GM19438 (cell line): ENCODE data around the gene TLK2.
"Not testable (repeated sequence)": the region's sequence is repeated elsewhere in the genome, so short reads cannot be mapped to it uniquely, and the experiment has no call there.

Experiments used
- ATAC-seq: cut with Tn5 transposase; IDR thresholded peaks from one replicate; pipeline ENCODE4 v1.9.1; 2021; ENCODE audit warnings: low read depth; ENCODE audit not compliant: unreplicated experiment

TLK2 gene

GRCh38 chr17:62552851-62553659 is 74.4 kb downstream of the TLK2 start:
- peak; percentile 82 for ATAC-seq

GRCh38 chr17:62557532-62557931 is 78.9 kb downstream of the TLK2 start:
- not testable (repeated sequence) for ATAC-seq

GRCh38 chr17:62558941-62559340 is 80.3 kb downstream of the TLK2 start:
- ATAC-seq, result not testable (repeated sequence)

- not testable (repeated sequence) for ATAC-seq
These were observed 82.3 kb downstream of the TLK2 start for GRCh38 chr17:62560971-62561370.

GRCh38 chr17:62562656-62563055 is 84.0 kb downstream of the TLK2 start:
- no peak for ATAC-seq

- no peak for ATAC-seq
These were observed 87.2 kb downstream of the TLK2 start for GRCh38 chr17:62565817-62566216.

- no peak for ATAC-seq
These were observed 88.5 kb downstream of the TLK2 start for GRCh38 chr17:62566996-62567578.

GRCh38 chr17:62572488-62572887 is 93.9 kb downstream of the TLK2 start:
- ATAC-seq, result no peak

GRCh38 chr17:62572888-62573401 is 94.3 kb downstream of the TLK2 start:
- ATAC-seq, result no peak

GRCh38 chr17:62573480-62574117 is 95.0 kb downstream of the TLK2 start:
- ATAC-seq, result no peak

GRCh38 chr17:62576382-62576781 is 97.8 kb downstream of the TLK2 start:
- no peak for ATAC-seq

- no peak for ATAC-seq
These were observed 100.3 kb downstream of the TLK2 start for GRCh38 chr17:62578757-62579487.

GRCh38 chr17:62580947-62581346 is 102.3 kb downstream of the TLK2 start:
- no peak for ATAC-seq

GRCh38 chr17:62581764-62582163 is 103.1 kb downstream of the TLK2 start:
- no peak for ATAC-seq

- no peak for ATAC-seq
These were observed 108.9 kb downstream of the TLK2 start for GRCh38 chr17:62587554-62587953.

- ATAC-seq, result no peak
These were observed 109.5 kb downstream of the TLK2 start for GRCh38 chr17:62588109-62588508.

GRCh38 chr17:62591333-62591732 is 112.7 kb downstream of the TLK2 start:
- no peak for ATAC-seq

- not testable (repeated sequence) for ATAC-seq
These were observed 113.2 kb downstream of the TLK2 start for GRCh38 chr17:62591822-62592221.

- ATAC-seq, result no peak
These were observed 113.9 kb downstream of the TLK2 start for GRCh38 chr17:62592341-62593099.

GRCh38 chr17:62595484-62595883 is 116.9 kb downstream of the TLK2 start:
- ATAC-seq, result no peak
